Trophoblast cell (in vitro differentiated cells and primary cell): ENCODE measurements around the gene CCDC85C.

Experiments used
- DNase-seq, 2 donors: peaks; one replicate each; pipeline ENCODE4 v3.0.0-alpha.2; 2016
- H2AFZ ChIP-seq: 2 replicates; pipeline ENCODE4 v1.6.1; 2013; ENCODE audit warnings: low read length, moderate library complexity, mild to moderate bottlenecking; ENCODE audit not compliant: insufficient read depth, poor library complexity
- H2AK5ac ChIP-seq: 2 replicates; pipeline ENCODE4 v1.6.1; 2013; ENCODE audit warnings: mild to moderate bottlenecking, low read length
- H2BK120ac ChIP-seq: 2 replicates; pipeline ENCODE4 v1.6.1; 2013; ENCODE audit warnings: low read length, mild to moderate bottlenecking, moderate library complexity; ENCODE audit not compliant: insufficient read depth, poor library complexity
- H2BK12ac ChIP-seq: 2 replicates; pipeline ENCODE4 v1.6.1; 2013; ENCODE audit warnings: mild to moderate bottlenecking, low read length, moderate library complexity
- H2BK5ac ChIP-seq: 2 replicates; pipeline ENCODE4 v1.6.1; 2013; ENCODE audit warnings: low read length, low read depth, moderate library complexity, mild to moderate bottlenecking; ENCODE audit not compliant: poor library complexity
- H3K14ac ChIP-seq: 2 replicates; pipeline ENCODE4 v1.6.1; 2013; ENCODE audit warnings: mild to moderate bottlenecking, low read length
- H3K18ac ChIP-seq: 2 replicates; pipeline ENCODE4 v1.6.1; 2013; ENCODE audit warnings: mild to moderate bottlenecking, low read length
- H3K23ac ChIP-seq: 2 replicates; pipeline ENCODE4 v1.6.1; 2013; ENCODE audit warnings: low read length
- H3K27ac ChIP-seq: 2 replicates; pipeline ENCODE4 v1.5.1; 2013; ENCODE audit warnings: low read depth, mild to moderate bottlenecking, inconsistent platforms, low read length, moderate library complexity
- H3K27me3 ChIP-seq: 2 replicates; pipeline ENCODE4 v1.6.1; 2013; ENCODE audit warnings: inconsistent platforms, mild to moderate bottlenecking, low read length, moderate library complexity; ENCODE audit not compliant: insufficient read depth
- H3K36me3 ChIP-seq, 2 experiments: 1 replicate in 1 of 2; 2 replicates in 1 of 2; pipeline ENCODE4 v1.6.1; 2013; ENCODE audit warnings: low read length in 2 of 2, mild to moderate bottlenecking in 2 of 2, moderate library complexity in 1 of 2; ENCODE audit not compliant: insufficient read depth in 2 of 2, control insufficient read depth in 1 of 2
- H3K4ac ChIP-seq: 2 replicates; pipeline ENCODE4 v1.6.1; 2013; ENCODE audit warnings: low read depth, mild to moderate bottlenecking, low read length, moderate library complexity
- H3K4me1 ChIP-seq, 2 experiments: 1 replicate in 1 of 2; 2 replicates in 1 of 2; pipeline ENCODE4 v1.6.1; 2013; ENCODE audit warnings: low read length in 2 of 2, mild to moderate bottlenecking in 2 of 2, moderate library complexity in 1 of 2; ENCODE audit not compliant: insufficient read depth in 2 of 2, control insufficient read depth in 1 of 2
- H3K4me2 ChIP-seq: 2 replicates; pipeline ENCODE4 v1.6.1; 2013; ENCODE audit warnings: inconsistent platforms, mild to moderate bottlenecking, low read length, moderate library complexity
- H3K4me3 ChIP-seq: 2 replicates; pipeline ENCODE4 v1.5.1; 2013; ENCODE audit warnings: mild to moderate bottlenecking, low read depth, low read length, inconsistent platforms
- H3K79me1 ChIP-seq: one replicate; pipeline ENCODE4 v1.6.1; 2013; ENCODE audit warnings: low read length
- H3K79me2 ChIP-seq: 2 replicates; pipeline ENCODE4 v1.6.1; 2013; ENCODE audit warnings: low read length, mild to moderate bottlenecking; ENCODE audit not compliant: control insufficient read depth, insufficient read depth, poor library complexity
- H3K9ac ChIP-seq: 2 replicates; pipeline ENCODE4 v1.6.1; 2013; ENCODE audit warnings: mild to moderate bottlenecking, low read length
- H3K9me3 ChIP-seq: 2 replicates; pipeline ENCODE4 v1.6.1; 2013; ENCODE audit warnings: low read depth, mild to moderate bottlenecking, control low read depth, inconsistent platforms, low read length; ENCODE audit not compliant: insufficient read depth
- H4K12ac ChIP-seq: 2 replicates; pipeline ENCODE4 v1.6.1; 2013; ENCODE audit warnings: low read depth, mild to moderate bottlenecking, low read length, moderate library complexity
- H4K8ac ChIP-seq: 2 replicates; pipeline ENCODE4 v1.6.1; 2013; ENCODE audit warnings: low read depth, mild to moderate bottlenecking, low read length, moderate library complexity
- H4K91ac ChIP-seq: one replicate; pipeline ENCODE4 v1.6.1; 2013; ENCODE audit warnings: low read depth, mild to moderate bottlenecking, low read length, moderate library complexity
- WGBS: extraction: QIAGEN DNeasy Blood & Tissue Kit; methylation state at CpG from one replicate; pipeline ENCODE4 v1.1.7; 2013; ENCODE audit warnings: missing lambda C conversion rate; ENCODE audit not compliant: insufficient read length, insufficient coverage; ENCODE audit errors: extremely low coverage; 5-methylcytosine and 5-hydroxymethylcytosine counted together

Gene CCDC85C

DNA sequence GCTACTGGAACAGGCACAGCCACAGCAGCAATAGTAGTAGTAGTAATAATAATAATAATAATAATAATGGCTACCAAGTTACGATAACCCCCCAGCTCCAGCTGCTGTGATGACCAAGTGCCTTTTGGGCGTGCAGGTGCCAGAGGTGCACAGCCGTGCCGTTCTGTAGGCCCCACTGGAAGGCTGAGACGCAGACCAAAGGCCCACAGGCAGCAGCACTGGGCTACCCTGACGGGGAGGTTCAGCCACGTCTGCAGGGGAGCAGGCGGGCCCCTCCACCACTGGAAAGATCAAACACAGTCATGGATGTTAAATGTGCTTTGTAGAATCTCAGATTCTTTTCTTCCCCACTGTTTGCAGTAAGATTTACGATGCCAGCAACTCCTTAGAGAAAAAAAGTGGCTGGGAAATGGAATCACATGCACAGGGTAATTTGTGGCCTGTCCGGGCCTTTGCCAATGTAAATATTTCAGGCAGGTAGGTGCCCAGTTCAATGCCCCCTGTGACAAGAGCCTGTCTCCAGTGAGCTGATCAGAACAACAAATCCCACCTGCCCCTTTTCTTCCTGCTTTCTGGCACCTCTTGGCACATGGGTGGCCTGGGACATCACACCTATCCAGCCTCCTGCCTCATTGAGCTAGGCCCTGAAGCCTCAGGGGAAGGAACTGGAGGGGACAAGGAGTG lies 32.6 kb downstream of the CCDC85C start:
- H3K4ac ChIP-seq, result peak overlapping the region; percentile 54
- H3K4me3 ChIP-seq, result no peak overlapping the region
- H3K27ac ChIP-seq, result no peak overlapping the region
- peak overlapping the region; percentile 38 for H2BK12ac ChIP-seq
- no peaks in the 10 kb centered on the region for H3K36me3 ChIP-seq
- no peaks in the 10 kb centered on the region for H3K27me3 ChIP-seq
- H3K79me2 ChIP-seq, result peaks cover 18% of the 10 kb centered on the region
- no peak overlapping the region for H3K4me2 ChIP-seq
- no peak overlapping the region for H3K23ac ChIP-seq
- peak overlapping the region; percentile 61 for H3K14ac ChIP-seq
- H2AFZ ChIP-seq, result no peak overlapping the region
- DNase-seq, result no peak
- H2BK120ac ChIP-seq, result peak overlapping the region; percentile 50
- no peak overlapping the region for H4K12ac ChIP-seq
- H3K79me1 ChIP-seq, result peaks cover 33% of the 10 kb centered on the region
- H2BK5ac ChIP-seq, result peak overlapping the region; percentile 14
- H3K9ac ChIP-seq, result no peak overlapping the region
- WGBS, result no CpG with 5 or more reads among the region's 10 CpGs
- peak overlapping the region; percentile 6 for H2AK5ac ChIP-seq
- no peak overlapping the region for H4K8ac ChIP-seq
- peaks cover 3% of the 10 kb centered on the region for H3K9me3 ChIP-seq
- H3K18ac ChIP-seq, result peak overlapping the region; percentile 56
- peak overlapping the region; percentile 41 for H4K91ac ChIP-seq
- H3K4me1 ChIP-seq, result peaks cover 63 to 65% of the 10 kb centered on the region in 2 experiments

DNA sequence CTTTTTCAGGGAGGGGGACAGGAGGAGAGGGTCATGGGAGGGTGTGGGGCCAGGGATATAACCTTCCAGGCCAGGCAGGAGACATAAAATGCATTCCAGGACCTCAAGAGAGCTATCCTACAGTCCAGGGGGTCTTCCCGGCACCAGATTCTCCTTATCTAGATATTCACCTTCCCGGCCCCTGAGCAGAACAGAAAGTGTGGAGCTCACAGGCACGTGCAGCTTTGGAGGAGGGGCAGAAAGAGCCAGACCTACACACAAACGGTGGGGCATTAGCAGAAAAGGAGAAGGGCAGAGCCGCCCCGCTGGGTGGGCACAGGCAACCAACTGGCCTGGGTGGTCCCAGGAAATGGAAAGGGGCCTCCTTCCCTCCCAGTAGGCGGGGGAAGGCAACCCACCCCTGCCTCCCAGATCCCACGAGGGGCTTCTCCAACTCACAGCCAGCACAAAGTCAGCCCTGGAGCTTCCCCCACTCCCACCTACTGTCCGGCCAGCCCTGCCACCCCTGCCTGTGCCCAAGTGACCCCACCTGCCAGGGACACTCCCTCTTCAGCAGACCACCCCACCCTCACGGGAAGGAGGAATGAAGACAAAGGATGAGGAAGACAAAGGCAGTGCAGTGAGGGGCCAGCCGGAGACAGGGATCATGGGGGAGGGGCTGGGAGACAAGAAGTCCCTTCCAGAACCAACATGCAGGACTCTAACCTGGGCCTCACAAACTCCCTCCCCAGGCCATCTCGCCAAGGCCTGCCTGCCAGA lies 33.3 kb downstream of the CCDC85C start:
- H2BK120ac ChIP-seq, result peak overlapping the region; percentile 65
- H3K9ac ChIP-seq, result no peak overlapping the region
- peak overlapping the region; percentile 83 for H2BK12ac ChIP-seq
- H3K4me2 ChIP-seq, result no peak overlapping the region
- H2AFZ ChIP-seq, result no peak overlapping the region
- H4K91ac ChIP-seq, result peak overlapping the region; percentile 82
- no peak overlapping the region for H3K4me3 ChIP-seq
- WGBS, result no CpG with 5 or more reads among the region's 12 CpGs
- peak overlapping the region; percentile 63 for H3K14ac ChIP-seq
- peak overlapping the region; percentile 40 for H4K8ac ChIP-seq
- H3K79me2 ChIP-seq, result peaks cover 18% of the 10 kb centered on the region
- H4K12ac ChIP-seq, result no peak overlapping the region
- peak overlapping the region; percentile 51 for H2BK5ac ChIP-seq
- H3K27ac ChIP-seq, result peak overlapping the region; percentile 2
- H3K79me1 ChIP-seq, result peaks cover 27% of the 10 kb centered on the region
- peaks cover 58 to 60% of the 10 kb centered on the region in 2 experiments for H3K4me1 ChIP-seq
- peak overlapping the region; percentile 71 for H2AK5ac ChIP-seq
- peak overlapping the region; percentile 56 for H3K4ac ChIP-seq
- no peaks in the 10 kb centered on the region for H3K27me3 ChIP-seq
- peaks cover 3% of the 10 kb centered on the region for H3K9me3 ChIP-seq
- H3K18ac ChIP-seq, result peak overlapping the region; percentile 77
- no peak overlapping the region for H3K23ac ChIP-seq
- no peak for DNase-seq
- no peaks in the 10 kb centered on the region for H3K36me3 ChIP-seq

- H2BK120ac ChIP-seq, result no peak overlapping the region
- no peaks in the 10 kb centered on the region for H3K27me3 ChIP-seq
- H2BK5ac ChIP-seq, result no peak overlapping the region
- no peak overlapping the region for H2BK12ac ChIP-seq
- no peak for DNase-seq
- WGBS, result no CpG with 5 or more reads among the region's 14 CpGs
- peak overlapping the region; percentile 30 for H3K14ac ChIP-seq
- H4K12ac ChIP-seq, result no peak overlapping the region
- no peak overlapping the region for H4K8ac ChIP-seq
- H3K79me2 ChIP-seq, result peaks cover 14% of the 10 kb centered on the region
- H3K4me2 ChIP-seq, result no peak overlapping the region
- no peak overlapping the region for H3K23ac ChIP-seq
- H3K9me3 ChIP-seq, result peaks cover 3% of the 10 kb centered on the region
- peak overlapping the region; percentile 37 for H2AK5ac ChIP-seq
- H2AFZ ChIP-seq, result no peak overlapping the region
- H3K4me3 ChIP-seq, result no peak overlapping the region
- peaks cover 21% of the 10 kb centered on the region for H3K79me1 ChIP-seq
- H3K27ac ChIP-seq, result no peak overlapping the region
- H3K18ac ChIP-seq, result peak overlapping the region; percentile 38
- peak overlapping the region; percentile 11 for H4K91ac ChIP-seq
- no peaks in the 10 kb centered on the region for H3K36me3 ChIP-seq
- no peak overlapping the region for H3K9ac ChIP-seq
- peaks cover 50 to 55% of the 10 kb centered on the region in 2 experiments for H3K4me1 ChIP-seq
- peak overlapping the region; percentile 19 for H3K4ac ChIP-seq
Measured at GRCh38 chr14:99569725-99570543, 34.1 kb downstream of the CCDC85C start.
